Activated CD4-positive, alpha-beta T cell treated with anti-CD3 and anti-CD28 coated beads for 24 hours (primary cell): ENCODE measurements around the gene FOXP1.

Experiments used
- DNase-seq, 2 donors: peaks; one replicate each; pipeline ENCODE4 v3.0.0-alpha.2; 2020; ENCODE audit warnings: low read depth in 2 of 2

The FOXP1 gene

GRCh38 chr3:71177375-71177774 is 406.2 kb downstream of the FOXP1 start:
- no peak for DNase-seq

GRCh38 chr3:71176366-71176765 is 407.2 kb downstream of the FOXP1 start:
- no peak for DNase-seq

DNA sequence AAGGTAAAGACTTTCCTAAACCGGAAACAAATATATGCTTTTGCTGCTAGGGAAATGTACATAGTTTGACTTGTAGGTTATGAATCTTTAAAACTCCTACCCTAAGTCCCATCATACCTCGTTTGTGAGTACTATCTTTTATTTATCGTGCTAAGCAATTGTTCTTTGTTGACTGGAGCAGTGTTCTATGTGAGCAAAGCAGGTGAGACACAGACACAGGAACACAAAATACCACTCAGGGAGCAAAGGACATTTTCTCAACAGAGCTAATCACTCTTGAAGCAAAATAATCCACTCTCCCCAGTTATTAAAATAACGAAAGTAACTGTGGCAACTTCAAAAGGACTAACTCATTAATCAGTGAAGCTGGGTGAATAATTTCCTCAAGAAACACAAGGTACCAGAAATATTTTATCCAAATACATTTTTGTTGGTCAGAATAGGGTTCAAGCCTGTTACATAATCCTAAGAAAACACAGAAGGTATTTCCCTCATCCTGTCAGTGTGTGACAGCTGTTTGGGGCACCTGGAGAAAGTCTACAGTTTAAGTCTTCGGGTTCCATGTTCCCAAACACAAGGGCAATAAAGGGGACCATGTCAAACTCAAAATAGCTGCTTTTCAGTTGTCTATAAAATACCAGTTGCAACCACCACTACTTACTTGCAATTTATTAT is 407.7 kb downstream of the FOXP1 start:
- DNase-seq: no peak

GRCh38 chr3:71172951-71173350 is 410.6 kb downstream of the FOXP1 start:
- DNase-seq: no peak

DNA sequence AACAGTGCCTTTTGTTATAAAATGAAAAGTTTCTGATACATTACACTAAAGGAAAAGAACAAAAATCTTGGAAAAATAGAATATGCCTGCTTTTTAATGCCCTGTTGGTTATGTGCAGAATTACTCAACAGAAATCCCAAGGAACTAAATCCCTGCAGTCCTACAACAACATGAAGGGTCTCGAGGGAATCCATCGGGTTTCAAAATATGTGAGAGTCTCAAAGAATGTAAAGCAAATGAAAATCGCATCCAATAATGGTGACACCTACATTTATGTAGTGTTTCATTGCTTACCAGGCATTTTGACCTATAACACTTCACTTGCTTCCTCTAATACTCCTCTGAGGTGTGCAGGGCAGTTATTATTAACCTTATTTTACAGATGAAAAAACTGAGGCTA is 411.3 kb downstream of the FOXP1 start:
- DNase-seq: no peak

DNA sequence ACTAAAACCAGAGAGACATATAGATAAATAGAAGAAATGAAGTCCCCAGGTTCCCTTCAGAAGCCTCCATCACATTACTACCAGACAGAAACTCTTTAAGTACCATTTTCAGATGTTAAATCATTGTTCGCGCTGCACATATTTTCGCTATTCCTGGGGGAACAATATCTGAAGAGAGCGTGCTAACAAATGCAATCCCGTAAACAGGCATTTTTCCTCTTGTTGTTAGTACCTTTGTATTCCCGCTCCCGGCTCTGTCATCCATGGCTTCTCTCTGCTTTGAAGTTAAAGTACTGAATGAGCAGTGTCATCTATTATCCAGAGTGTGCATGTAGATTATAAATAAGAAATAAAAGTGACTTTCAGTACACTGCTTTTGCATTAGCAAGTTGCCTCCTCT is 412.3 kb downstream of the FOXP1 start:
- no peak for DNase-seq

GRCh38 chr3:71168880-71169411 is 414.6 kb downstream of the FOXP1 start:
- no peak for DNase-seq

DNA sequence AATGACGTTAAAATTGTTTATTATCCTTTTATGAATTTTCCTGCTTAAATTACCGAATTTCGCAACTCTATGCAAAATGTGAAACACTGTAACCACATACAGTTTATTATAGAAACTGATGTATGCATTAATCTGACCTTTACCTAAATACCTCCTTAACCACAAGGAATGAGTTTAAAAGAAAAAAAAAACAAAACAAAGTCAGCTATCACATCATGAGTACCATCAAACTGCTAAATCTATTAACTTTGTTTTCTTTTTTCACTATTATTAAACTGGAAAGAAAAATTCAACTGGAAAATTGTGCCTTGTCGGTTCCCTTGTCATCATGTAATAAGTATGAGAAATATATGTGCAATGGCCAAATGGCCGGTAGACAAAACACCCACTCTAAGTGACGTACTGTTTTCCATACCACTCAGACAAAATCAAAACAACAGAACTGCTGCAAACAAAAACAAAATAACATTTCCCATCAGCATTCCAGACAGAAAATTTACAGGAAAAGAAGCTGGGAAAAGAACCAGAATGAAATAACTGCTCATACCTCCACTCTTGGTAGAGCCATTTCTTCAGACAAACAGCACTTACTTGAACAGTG is 415.3 kb downstream of the FOXP1 start:
- DNase-seq: no peak

DNA sequence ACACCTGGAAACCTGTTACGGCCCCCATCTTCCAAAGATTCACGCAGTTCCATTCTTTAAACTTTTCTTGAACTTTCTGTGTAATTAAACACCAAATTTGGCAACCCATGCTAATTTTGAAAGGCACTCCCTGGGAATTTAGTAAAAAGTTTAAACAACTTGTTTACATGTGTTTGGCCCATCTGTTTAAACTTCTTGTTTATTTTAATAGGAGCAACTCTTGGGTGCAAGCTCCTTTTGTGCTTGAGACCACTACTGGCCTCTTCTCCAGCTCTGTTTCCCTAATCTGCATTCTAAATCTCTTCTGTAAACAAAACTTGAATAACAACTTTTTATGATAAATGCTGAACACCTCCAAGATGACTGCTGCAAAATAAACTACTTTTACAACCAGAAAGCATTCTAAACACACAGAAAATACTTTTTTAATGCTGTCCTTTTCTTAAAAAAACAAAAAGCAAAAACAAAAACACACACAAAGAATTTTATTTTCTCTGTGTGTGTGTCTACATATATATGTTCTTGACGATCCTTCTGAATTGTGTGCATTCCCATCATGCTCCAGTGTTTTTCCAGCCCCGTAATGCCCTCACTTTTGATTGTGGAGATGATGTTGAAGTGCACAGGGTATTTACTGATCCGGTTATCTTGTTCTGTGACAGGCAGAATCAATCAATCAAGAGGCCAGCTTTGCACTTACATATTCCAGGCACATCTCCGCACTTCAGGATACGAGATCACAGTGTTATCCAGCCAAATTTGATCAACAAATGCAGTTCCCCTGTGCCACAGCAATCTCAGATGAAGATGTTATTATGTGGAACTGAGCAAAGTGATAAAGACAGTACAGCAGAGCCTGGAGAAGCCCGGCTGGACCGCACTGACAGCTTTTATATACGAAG is 416.9 kb downstream of the FOXP1 start:
- DNase-seq: no peak

- no peak for DNase-seq
Observed at GRCh38 chr3:71164881-71165280, 418.6 kb downstream of the FOXP1 start.

DNA sequence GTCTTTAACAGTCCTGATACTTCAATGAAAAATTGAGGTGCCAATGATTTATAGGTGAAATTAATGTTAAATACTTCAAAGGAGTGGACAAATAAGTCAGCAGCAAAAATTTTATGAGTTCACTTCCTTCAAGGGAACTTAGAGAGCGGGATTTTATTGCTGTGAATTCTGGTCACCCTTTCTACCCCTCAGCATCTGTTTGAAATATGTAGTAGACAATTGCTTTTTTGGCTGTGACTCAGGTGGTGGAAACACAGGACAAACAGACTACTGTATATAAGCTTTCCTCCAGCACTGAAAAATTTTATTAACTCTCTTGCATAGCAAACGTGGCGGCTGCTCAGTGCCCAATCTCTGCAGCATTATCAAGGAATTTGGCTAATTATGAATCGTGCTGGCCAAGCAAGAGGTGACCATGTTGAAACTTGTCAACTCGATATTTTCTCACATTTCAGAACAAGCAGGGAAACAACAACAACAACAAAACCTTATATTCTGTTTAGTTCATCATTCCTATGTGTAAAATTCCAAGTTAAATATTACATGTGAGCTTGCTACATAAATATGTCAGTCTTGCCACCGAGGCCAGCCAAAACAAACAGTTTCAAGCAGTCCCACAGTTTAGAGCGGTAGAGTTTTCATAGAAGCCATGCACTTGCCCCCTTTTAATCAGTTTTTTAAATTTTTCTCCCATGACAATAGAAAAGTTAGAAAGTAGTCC is 420.2 kb downstream of the FOXP1 start:
- no peak for DNase-seq

DNA sequence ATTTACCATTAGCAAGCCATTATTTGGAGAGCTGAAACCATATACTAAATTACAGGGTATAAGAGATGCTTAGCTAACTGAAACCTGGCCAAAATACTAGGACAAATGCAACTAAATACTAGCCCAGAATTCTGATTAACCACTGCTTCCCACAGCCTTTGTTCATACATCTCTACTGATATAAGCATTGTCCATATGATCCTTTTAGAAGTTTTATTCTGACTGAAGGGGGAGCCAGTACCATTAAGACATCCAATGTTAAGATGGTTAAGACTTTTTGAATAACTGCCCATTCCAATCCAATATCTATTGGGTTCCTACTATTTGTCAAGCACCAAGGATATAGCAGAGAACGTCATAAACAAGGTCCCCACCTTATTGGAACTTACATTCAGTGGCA is 421.3 kb downstream of the FOXP1 start:
- DNase-seq: no peak

DNA sequence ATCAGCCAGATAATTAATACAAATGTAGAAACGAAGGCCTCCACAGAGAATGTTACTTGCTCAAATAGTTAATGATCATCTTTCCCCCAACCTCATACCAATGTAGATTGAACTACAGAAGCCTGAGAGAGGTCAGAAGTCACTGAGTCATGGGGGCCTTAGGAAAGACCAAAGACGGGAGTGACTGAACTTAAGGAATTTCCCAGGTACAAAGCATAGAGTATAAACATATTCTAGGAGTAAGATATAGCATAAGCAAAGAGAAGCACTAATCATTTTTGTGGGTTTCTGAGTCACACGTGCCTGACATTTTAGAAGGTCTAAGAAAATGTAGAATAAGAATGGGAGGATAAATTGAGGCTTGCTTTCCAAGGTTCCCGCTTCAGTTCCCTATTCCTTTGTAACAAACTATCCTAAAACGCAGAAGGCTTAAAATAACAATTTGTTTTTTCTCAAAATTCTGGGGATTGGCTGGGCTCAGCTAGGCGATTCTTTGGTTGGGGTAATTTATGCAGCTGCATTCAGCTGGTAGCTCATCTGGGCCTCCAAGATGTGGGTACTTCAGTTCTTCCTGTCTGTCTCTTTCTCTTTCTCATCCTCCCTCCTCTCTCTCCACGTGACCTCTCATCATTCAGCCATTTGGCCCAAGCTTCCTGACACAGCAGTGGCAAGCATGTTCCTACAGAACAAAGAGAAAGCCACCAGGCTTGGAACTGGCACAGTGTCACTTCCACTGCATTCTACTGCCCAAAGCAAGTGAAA is 422.6 kb downstream of the FOXP1 start:
- no peak for DNase-seq

- no peak for DNase-seq
Observed at GRCh38 chr3:71156062-71156665, 427.4 kb downstream of the FOXP1 start.

DNA sequence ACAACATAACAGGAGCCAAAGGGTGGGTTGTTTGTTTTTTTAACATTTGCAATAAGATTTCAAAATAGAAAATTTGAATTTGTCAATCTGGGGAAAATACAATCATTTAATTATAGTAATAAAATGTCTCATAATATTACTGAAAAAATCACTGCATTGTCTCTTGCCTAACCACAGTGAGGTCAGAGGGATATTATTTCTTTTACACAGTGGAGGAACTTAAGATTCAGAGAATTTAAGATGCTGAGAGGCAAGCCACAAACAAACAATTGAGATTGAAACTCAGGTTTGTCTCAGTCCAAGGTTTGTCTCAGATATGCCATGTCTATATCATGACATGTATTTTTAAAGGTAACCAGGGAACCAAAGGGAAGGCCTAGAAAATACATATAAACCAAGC is 428.7 kb downstream of the FOXP1 start:
- DNase-seq: no peak

- DNase-seq: no peak
Observed at GRCh38 chr3:71153713-71154112, 429.8 kb downstream of the FOXP1 start.

DNA sequence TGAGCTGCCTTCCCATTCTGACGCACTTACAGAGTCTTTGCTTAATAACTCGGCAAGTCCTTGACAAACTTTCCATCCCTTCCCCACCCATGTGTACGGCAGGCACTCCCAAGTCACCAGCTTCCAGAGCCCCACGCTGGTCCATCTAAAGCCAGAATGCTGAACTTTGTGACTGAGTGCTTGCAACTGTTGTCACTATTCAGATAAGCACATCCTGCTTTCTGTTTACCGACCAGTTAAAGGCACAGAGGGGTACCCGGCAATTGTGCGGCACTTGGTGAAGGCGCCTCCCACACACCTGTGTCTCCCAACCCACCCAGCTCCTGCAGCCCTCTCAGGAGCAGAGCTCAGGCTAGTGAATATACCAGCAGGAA is 430.6 kb downstream of the FOXP1 start:
- DNase-seq: no peak

GRCh38 chr3:71152039-71152891 is 431.3 kb downstream of the FOXP1 start:
- no peak for DNase-seq

DNA sequence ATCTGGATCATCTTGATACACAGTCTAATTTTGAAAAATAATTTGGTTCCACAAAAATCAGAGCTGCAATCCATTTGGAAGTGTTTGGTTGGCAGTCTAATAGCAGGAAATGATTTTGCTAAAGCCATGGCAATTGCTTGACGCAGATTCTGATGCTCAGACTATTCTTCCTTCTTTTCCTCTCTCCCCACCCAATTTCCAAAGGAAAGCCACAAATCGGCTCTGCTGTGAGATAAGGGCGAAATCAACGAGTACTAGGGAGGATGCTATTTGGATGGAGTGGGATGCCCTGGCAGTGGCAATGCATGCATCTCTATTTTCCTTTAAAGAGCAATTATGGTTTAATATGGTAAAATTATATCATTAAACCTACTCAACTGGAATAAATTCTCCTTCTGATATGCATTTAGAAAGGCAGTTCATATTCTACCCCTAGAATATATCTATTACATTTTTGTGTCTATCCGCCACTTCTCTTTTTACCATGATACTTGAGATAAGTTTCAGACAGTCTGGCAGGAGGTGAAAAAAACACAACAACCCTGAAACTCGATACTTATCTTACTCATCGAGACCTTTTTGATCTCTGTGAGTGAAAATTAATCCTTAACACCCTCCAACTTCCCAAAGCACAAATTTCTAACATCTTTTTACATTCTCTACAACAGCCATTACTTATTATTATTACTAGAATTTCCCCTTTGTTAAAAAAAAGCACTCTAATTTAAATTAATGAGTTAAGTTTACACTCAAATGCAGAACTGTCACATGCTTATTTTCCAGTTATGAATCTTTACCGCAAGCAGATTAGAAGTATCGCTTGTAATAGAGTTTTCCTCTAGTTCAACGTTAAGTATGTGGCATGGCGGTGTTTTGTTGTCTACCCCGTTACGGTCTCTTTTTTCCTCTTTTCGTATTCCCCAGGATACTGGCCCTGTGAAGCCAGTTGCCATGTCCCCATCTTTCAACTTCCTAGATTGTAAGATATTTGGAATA is 433.3 kb downstream of the FOXP1 start:
- no peak for DNase-seq
